CD4-positive, alpha-beta T cell treated with Interferon alpha-2 for 1 hour (primary cell): ENCODE data around the gene BEX1.
"Not testable (repeated sequence)": the region's sequence is repeated elsewhere in the genome, so short reads cannot be mapped to it uniquely, and the experiment has no call there.

Experiments
- DNase-seq, 2 donors: peaks; one replicate each; pipeline ENCODE4 v3.0.0-alpha.2; 2020 to 2022

The BEX1 gene

GRCh38 chrX:103063918-103064434 lies at the start of gene BEX1:
Gene BEX1, minus strand, starts transcription at chrX:103064171. Its CDS starts 897 bp downstream, at chrX:103063274.
- peak in 1 of 2 donors; percentile 1 for DNase-seq

GRCh38 chrX:103109497-103109896 lies 45.5 kb upstream of the BEX1 start:
- not testable (repeated sequence) for DNase-seq

GRCh38 chrX:103107836-103108235 lies 43.9 kb upstream of the BEX1 start:
- no peak for DNase-seq

- not testable (repeated sequence) for DNase-seq
Measured at GRCh38 chrX:103107227-103107737, 43.3 kb upstream of the BEX1 start.

GRCh38 chrX:103104370-103104769 lies 40.4 kb upstream of the BEX1 start:
- not testable (repeated sequence) for DNase-seq

- DNase-seq = not testable (repeated sequence)
Measured at GRCh38 chrX:103103866-103104265, 39.9 kb upstream of the BEX1 start.

- DNase-seq = no peak
Measured at GRCh38 chrX:103101299-103102042, 37.5 kb upstream of the BEX1 start.

GRCh38 chrX:103100484-103100883 lies 36.5 kb upstream of the BEX1 start:
- no peak for DNase-seq

GRCh38 chrX:103099691-103100090 lies 35.7 kb upstream of the BEX1 start:
- DNase-seq = no peak

GRCh38 chrX:103098488-103098887 lies 34.5 kb upstream of the BEX1 start:
- DNase-seq = no peak

- DNase-seq = no peak
Measured at GRCh38 chrX:103092942-103093341, 29.0 kb upstream of the BEX1 start, which contains the start of gene NXF3. Gene NXF3, minus strand, starts transcription at chrX:103093143. Its CDS starts 120 bp downstream, at chrX:103093023.

GRCh38 chrX:103081051-103081450 lies 17.1 kb upstream of the BEX1 start:
- no peak for DNase-seq

GRCh38 chrX:103073467-103073866 lies 9.5 kb upstream of the BEX1 start:
- DNase-seq = no peak

- DNase-seq = no peak
Measured at GRCh38 chrX:103066606-103067005, 2.6 kb upstream of the BEX1 start.

- no peak for DNase-seq
Measured at GRCh38 chrX:103063191-103063845, 653 bp downstream of the BEX1 start.

GRCh38 chrX:103061486-103061885 lies 2.5 kb downstream of the BEX1 start:
- DNase-seq = no peak

GRCh38 chrX:103056902-103057301 lies 7.1 kb downstream of the BEX1 start:
- DNase-seq = no peak

GRCh38 chrX:103052625-103053024 lies 11.3 kb downstream of the BEX1 start:
- no peak for DNase-seq

GRCh38 chrX:103051260-103051789 lies 12.6 kb downstream of the BEX1 start:
- DNase-seq = no peak

GRCh38 chrX:103033371-103033770 lies 30.6 kb downstream of the BEX1 start:
- not testable (repeated sequence) for DNase-seq

GRCh38 chrX:103017542-103017941 lies 46.4 kb downstream of the BEX1 start:
- no peak for DNase-seq

GRCh38 chrX:103012945-103013344 lies 51.0 kb downstream of the BEX1 start:
- no peak for DNase-seq
